CD4-positive, alpha-beta T cell treated with Interleukin-4 for 1 hour (primary cell): Measurements from ENCODE around the gene PERCC1.
"Not testable (repeated sequence)": the region's sequence is repeated elsewhere in the genome, so short reads cannot be mapped to it uniquely, and the experiment has no call there.

Source experiments
- DNase-seq, 2 donors: peaks; one replicate each; pipeline ENCODE4 v3.0.0-alpha.2; 2020 to 2022

Gene PERCC1

DNA sequence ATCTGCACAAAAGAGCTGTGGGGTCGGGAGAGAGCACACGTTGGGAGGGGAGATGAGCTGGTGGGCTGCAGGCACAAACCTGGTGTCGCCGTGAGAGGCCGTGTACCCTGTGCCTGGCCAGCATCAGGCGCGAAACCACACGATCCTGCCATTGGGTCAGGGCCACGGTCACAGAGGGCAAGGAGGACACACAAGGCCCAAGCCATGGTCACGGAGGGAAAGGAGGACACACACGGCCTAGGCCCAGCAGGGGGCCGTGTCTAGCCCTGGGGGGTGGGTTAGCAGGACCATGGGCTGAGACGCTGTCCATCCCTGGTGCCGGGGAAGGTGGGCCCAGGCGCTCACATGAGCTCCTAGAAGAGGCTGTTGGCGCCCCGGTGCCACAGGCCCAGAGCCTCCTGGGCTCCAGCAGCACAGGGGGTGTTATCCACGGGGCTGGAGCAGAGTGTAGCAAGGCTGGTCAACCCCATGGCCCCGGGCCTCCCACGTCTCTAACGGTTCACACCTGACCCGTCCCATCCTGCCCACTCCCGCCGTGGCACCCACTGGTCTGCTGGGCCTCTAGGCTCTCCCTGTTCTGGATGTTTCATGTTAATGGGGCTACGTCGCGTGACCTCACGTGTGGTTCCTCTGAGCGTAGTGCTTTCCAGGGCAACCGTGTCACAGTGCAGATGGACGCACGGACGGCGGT, 21.0 kb downstream of the PERCC1 start:
- no peak for DNase-seq

DNA sequence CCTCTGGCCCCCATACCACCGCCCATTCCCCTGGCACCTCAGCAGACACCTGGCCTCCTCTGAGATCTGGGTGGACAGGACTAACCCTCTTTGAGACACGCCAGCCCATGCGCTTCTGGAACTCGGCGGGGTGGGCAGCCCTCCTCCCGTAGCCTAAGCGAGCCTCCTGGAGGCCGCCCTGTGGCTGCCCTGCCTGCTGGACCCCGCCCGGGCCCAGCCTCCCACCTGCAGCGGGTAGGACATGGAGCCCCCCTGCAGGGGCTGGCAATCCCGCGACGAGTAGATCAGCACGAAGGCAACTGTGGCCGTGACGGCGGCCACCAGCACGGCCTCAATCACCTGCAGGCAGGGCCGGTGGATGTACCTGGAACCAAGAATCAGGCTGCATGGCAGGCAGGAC, 21.7 kb downstream of the PERCC1 start:
- DNase-seq: no peak

DNA sequence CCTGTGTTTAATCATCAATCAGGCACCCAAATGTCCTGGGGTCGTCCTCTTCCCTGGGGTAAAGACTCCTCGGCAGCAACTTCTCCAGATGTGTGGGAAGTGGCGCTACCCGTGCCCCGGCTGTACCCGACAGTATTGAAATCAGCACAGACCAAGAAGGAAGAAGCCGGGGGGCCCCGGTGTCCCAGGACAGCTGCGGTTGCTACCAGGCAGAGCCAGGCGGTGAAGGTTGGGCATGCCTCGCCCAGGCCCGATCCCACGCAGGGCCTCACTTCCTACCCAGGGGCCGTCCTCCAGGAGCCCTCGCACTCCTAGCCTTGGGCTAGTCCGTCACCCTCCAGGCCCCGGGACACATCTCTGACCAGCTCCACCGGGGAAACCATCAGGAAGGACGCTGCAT, 22.4 kb downstream of the PERCC1 start:
- DNase-seq: no peak

DNA sequence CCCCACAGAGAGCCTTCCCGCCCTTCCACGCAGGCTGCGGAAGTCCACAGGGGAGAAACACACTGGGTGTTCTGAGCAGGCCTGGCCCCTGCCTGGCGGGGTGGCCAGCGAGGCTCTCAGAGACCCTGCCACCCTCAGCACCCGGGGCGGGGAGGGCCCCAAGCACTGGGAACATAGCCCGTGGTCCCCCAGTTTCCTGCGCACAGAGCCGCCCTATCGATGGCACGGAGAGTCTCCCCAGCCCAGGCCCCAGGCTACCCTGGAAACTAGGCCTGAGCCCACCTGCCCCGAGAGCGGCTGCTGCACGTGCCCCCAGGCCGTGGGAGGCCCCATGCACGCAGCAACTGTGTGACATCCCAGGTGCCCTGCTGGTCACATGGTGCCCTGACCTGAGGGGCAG, 23.7 kb downstream of the PERCC1 start:
- DNase-seq: no peak

DNA sequence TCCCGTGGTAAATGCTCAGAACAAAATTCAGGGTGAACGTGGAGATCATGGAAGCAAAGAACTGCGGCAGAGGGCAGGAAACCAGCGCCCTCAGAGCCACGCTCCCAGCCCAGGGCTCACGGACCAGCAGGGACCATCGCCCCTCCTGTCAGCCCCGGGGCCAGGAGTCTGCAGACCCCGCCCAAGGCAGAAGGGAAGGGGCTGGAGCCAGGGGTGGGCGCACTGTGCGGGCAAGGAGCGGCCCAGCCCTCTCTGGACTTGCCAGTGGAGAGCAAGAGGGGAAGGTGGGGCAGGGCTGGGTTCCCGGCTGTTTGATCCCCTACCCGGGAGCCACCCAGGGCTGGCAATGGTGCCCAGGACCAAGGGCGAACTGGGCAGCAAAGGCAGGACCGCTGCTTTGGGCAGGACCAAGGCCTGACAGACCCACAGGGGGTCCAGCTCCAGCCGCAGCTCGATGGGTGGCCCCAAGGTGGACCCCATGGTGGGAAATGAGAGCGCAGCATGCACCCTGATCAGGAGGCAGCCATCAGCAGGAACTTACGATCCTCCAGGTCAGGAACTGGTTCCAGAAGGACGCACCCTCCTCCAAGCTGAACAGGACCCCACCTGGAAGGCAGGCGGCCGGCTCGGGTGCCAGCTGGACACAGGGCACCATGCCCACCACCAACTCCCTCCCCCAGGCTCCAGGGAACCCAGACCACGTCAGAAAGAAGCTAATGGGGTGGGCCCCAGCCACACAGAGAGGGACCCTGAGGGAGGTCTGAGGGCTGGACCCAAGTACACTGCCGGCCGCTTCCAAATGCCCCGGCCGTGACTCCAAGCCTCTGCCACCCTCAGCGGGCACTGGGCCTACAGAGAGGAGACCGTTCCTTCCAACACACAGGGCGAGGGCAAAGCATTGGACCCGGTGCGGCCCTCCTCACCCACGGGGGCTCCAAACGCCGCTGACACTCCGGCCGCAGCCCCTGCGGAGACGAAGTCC, 24.6 kb downstream of the PERCC1 start:
- DNase-seq: no peak

DNA sequence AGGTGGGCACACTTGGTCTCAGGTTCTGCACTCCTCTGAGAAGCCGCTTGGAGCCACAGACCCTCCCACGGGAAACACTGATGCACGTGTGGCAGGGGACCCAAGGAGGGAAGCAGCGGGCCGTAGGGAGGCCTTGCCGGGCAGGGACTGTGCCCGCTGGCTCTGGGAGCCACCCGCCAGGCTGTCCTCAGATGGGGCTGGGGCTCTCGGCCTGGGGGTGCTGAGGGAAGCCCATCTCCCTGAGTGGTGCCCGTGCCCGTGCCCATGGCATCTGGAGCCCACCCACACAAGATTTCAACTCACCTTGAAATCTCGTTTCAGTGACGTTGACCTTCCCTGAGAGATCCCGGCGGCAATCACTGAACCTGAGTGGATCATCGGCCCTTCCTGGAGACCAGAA, 26.1 kb downstream of the PERCC1 start:
- DNase-seq: no peak

DNA sequence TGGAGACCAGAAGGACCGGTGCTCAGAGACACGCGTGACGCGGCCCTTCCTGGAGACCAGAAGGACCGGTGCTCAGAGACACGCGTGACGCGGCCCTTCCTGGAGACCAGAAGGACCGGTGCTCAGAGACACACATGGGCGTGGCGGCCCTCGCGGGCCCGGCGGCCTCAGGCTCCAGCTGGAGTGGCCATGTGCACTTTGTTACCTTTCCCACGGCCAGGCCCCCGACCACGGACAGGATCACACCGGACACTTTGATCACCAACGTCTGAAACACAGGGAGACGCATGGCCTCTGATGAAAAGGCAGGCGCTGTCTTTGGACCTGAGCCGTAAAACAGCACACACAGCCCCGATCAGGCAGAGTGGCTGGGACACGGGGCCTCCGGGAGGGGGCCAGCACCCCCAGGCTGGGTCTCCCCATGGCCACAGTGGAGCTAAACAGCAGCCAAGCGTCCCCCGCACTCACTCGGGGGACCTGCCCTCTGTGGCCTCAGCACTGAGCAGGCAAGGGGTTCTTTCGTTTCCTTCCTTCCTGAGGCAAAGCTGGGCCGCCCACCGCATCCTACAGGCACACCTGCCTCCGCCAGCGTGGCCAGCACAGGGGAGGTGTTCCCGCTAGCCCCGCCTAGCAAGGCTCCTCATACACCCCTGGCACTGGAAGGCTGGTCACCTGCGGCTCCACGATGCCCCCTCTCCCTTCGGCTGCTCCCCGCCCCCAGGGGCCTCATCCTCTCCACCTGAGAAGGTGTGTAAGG, 26.8 kb downstream of the PERCC1 start:
- DNase-seq: no peak

DNA sequence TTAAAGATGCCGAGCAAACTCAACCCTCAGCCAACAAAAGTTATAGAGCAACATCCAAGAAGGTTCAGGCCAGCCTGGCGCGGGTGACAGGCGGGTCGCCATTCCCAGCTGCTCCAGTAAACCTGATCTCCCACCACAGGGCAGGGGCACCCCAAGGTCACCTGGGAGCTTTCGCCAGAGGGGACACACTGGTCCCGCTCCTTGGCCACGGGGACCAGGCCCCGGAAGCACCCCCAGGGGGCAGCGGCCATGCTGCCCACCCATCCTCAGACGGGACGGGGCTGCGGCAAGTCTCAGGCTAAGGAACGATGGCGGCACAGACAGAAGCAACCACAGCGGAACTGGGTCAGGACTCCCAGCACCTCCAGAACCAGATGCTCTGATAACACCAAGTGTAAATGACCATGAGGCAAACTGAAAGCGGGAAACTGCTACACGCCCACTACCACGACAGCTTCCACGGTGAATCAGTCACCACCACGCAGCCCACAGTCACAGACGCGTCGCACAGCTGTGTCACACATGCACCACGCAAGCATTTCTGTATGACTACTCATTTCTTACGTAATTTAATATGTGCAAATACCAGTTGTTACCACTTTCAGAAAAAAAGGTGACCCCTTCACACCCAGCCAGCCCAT, 27.6 kb downstream of the PERCC1 start:
- DNase-seq: peak in 1 of 2 donors; percentile 40

DNA sequence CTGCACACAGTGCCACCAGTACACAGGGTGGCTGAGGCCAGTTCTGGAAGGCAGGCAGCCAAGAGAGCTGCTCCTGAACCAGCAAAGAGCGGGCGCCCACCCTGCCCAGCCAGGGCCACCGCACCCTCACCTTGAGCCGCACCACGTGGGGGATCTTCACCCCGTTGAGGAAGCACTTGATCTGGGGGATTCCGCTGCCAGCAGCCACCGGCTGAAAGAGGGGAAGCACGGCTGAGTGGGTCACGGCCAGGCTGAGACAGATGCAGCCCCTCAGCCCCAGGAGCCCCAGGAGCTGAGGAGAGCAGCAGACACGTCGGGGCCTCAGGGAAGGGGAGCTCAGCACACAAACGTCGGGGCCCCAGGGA, 28.1 kb downstream of the PERCC1 start:
- DNase-seq: peak in 1 of 2 donors; percentile 80

DNA sequence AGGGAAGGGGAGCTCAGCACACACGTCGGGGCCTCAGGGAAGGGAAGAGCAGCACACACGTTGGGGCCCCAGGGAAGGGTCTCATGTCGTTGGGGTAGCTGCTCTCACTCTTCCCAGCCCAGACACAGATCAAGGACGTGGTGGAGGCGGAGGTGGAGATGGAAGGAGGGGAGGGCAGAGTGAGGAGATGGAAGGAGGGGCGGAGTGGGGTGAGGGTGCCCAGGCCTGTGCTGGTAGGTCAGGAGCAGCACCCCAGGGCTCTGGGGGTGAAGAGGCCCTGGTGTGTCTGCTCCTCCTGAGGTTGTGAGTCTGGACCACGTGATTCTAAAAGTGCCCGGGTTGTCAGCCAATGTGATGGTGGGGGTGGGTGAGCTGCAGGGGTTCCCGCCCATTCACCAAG, 29.1 kb downstream of the PERCC1 start:
- no peak for DNase-seq

DNA sequence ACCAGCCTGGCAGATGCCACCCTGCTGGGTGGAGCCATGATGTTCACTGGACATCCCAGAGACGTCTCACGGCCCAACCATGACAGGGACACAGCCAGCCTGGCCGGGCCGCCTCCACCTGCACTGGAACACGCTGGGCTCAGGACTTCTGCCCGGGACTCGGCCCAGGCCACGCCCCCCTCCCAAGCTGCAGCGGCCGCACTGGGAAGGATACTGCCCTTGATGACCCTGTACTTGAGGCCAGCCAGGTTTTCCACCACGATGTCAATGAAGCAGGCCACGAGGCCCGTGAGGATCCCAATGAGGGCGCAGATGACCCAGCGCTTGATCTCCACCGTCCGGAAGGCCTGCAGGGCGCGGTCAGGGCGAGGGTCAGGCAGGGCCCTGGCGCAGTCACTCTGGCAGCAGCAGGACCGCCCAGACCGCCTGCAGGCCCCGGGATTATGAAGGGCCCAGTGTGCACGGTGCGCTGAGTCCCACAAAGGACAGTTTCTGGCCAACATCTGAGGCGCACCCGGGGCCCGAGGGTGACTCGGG, 29.8 kb downstream of the PERCC1 start:
- DNase-seq: no peak

DNA sequence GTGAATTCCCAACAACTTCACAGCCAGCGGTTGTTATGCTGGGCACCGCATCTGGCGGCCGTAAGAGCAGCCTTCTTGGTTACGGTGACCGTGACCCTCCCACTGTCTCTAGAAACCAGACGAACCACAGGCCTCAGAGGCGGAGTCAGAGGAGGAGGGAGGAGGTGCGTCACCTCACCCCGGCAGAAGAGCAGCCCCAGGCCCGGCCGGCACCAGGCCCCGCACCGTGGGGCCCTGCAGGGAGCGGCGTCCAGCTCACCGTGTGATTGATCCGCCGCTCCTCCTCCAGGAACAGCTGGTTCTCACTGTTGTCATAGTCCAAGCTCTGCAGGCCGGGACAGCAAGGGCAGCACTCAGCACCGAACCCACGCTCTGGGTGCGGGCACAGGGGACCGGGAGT, 30.3 kb downstream of the PERCC1 start:
- no peak for DNase-seq

DNA sequence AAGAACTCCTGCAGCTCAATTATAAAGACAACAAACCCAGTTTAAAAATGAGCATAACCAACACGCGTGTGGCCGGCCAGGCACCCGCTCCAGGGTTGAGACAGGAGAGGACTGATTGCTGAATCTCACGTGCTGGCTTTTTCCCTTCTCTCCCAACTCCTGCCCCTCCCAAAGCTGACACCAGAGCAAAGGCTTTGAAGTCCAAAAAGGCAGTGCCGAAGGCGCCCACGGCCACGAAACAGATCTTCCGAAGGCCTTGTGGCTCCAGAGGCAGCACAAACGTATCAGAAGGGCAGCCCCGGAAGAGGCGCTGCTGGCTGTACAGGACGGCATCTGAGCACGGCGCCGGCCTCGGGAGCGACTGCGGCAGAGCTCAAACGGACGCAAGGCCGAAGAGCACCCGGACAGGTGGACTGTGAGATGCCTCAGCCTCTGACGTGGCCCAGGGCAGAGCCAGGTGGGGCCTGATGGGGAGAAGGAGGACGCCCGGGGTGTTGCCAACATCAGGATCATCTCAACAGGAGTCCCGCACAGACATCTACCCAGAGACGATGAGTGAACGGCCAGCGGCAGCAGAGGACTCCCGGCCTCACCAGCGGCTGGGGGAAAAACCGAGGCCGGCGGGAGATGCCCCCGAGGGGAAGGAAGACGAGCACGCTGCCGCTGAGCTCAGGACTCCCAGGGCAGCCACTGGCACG, 33.5 kb downstream of the PERCC1 start:
- no peak for DNase-seq

DNA sequence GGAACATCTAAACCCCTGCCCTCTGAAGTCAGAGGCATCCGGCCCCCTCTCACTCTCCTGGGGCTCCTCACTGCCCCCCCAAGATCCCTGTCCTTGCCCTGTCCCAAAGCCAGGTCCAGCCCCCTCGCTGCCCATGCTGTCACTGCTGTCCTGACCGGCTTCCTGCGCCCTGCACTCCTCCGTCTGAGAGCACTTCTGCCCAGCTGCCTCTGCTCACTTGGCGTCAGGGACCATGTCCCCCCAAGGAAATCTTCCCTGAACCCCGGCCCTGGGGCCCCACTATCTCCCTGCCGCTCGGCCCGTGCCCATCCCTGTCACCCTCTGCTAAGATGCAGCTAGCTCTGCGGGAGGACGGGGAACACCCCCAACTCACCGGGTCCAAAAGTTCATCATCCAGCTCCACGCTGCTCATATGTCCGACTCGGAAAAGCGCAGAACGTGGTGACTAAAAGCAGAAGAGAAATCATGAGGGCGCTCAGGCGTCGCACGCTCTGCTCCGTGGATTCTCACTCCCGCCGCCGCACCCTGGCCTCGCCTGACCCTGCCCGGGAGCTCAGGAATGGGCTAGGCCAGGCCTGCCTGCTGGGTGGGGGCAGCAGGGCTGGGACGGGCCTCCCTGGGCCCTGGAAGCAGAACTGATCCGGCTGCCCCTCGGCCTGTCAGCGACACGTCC, 34.2 kb downstream of the PERCC1 start:
- DNase-seq: no peak

DNA sequence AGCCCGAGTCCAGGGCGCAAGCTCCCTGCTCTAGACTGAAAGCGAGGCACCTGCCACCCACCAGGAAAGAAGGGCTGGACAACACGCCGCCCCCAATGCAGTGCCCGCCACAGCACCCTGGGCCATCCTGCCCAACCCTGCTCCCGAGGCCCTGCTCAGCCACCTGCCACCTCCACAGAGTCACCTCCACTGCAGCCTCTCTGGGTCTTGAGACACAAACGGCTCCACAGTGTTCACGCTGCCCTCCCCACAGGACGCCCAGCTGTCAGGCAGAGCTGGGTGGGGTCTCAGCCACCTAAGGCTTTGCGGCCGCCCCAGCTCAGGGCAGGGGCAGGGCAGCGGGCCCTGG, 34.7 kb downstream of the PERCC1 start:
- DNase-seq: no peak

DNA sequence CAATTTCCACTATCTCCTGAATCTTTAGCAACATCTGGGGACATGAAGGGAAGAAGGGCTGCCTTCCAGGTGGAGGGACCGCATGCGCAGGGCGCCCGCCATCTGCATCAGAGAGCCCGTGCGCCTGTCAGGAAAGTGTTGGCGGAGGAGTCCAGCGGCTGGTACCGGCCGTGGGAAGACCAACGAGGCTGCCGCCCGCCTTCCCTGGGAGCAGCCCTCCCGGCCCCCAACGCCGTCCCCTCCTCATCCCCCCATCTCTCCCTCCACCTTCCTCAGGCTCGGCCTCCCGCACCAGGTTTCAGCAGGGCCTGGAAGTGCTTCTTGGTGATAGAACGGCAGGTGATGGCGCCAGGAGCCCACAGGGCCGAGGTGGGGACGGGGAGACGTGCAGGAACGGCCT, 35.2 kb downstream of the PERCC1 start:
- no peak for DNase-seq

DNA sequence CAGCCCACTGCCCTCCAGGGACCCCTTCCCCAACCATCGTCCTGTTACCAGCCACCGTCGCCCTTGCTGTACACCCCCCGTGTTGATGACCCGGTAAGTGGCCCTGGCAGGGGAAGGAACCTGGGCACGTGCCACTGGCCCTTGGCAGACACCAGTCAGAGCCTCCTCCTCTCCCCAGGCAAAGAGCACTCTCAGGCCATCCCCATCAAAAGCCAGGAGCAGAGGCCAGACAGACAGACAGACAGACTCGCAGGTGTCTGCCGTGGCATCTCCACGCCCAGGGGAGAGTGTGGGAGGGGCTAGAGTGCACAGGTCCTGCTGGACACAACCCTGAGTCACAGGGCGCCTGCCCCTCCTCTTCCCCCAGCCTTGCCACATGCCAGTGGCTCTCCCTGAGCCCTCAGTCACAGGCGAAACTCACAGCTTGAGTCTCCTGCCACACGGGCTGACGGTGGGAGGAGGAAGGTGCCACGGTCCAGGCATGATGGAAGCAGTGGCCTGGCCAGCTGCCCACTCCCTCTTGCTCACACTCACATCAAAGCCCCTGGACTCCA, 36.2 kb downstream of the PERCC1 start:
- DNase-seq: no peak

DNA sequence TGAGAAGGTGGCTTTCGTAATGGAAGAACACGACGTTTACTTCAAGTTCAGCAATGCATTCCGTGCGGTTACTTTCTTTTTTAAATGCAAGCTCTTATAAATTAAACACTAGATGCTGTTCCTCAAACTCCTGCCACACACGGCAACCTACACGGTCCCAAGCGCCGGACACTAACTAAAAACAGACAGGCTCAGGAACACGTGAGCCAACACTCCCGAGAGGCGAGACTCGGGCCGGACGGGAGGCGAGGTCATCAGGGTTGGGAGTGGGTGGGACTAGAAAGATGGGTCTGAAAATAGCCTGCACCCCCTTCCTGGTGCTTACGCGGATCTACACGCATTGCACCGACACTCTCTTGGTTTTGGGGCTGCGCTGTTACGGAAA, 37.5 kb downstream of the PERCC1 start:
- no peak for DNase-seq

DNA sequence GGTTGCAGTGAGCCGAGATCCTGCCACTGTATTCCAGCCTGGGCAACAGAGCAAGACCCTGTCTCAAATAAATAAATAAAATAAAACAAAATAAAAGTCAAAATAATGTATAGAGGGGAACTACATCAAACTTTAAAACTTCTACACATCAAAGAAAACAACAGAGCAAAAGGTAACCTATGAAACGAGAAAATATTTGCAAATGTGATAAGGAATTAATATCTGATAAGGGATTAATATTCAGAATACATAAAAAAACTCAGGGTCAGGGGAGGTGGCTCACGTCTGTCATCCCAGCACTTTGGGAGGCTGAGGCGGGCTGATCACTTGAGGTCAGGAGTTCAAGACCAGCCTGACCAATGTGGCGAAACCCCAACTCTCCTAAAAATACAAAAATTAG, 38.3 kb downstream of the PERCC1 start:
- not testable (repeated sequence) for DNase-seq

DNA sequence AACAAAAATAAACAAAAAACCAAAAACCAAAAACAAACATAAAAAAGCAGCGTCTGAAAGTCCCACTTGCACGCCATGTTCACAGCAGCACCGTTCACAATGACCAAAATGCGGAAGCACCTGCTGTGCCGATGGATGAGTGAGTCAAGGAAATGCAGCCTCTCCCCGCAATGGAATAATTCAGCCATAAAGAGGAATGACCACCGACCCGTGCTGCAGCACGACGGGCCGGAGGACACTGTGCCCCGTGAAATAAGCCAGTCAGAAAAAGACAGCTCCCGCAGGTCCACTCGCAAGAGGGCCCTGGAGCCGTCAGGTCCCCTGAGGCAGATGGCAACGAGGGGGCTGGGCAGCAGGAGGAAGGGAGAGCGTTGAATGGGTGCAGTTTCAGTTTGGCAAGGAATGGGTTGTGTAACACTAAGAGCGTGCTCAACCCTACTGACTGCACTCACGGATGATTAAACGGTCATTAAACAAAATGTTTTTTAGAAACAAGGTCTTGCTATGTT, 38.9 kb downstream of the PERCC1 start:
- peak in 1 of 2 donors; percentile 41 for DNase-seq
